Measurements from ENCODE around the gene MTG2. TPM values are rescaled to one million over a fixed set of nuclear protein-coding genes. Genes with fewer than 3 reads are reported as not detected.

The MTG2 gene
- total and polyA plus RNA-seq, 2 of the 4 experiments (the other 2 are of a cell fraction) = 11.5 to 25.2 TPM

- ATAC-seq (ENCODE audit: low read depth) (no peak), DNase-seq (no peak)
- Histone ChIP-seq H3K56ac (ENCODE audit: extremely low read depth, insufficient read depth, low read length) (no peak overlapping the region), H2BK20ac (ENCODE audit: low read depth, low read length) (no peak overlapping the region), H2BK15ac (ENCODE audit: low read depth, low read length) (no peak overlapping the region), H3K23ac (ENCODE audit: low read depth, low read length) (no peak overlapping the region), H2BK120ac (ENCODE audit: low read depth, low read length) (no peak overlapping the region), H2AFZ (replicated peaks; ENCODE audit: low read length, poor library complexity) (no peak overlapping the region), H3K4ac (ENCODE audit: low read depth, low read length) (no peak overlapping the region), H2AK9ac (replicated peaks; ENCODE audit: low read depth, low read length, poor library complexity) (no peak overlapping the region), H3K4me2 (ENCODE audit: low read depth, low read length) (no peak overlapping the region), H3K9me3 (ENCODE audit: control insufficient read depth, insufficient read depth, low read length) (no peaks in the 10 kb centered on the region), H3K27me3 (ENCODE audit: control insufficient read depth, insufficient read depth, low read length) (no peaks in the 10 kb centered on the region), H3K9ac (ENCODE audit: low read depth, low read length) (no peak overlapping the region), H3K18ac (ENCODE audit: low read depth, low read length) (no peak overlapping the region), H2AK5ac (ENCODE audit: low read depth, low read length) (no peak overlapping the region), H4K91ac (ENCODE audit: insufficient read depth, low read depth, low read length) (no peak overlapping the region), H3K27ac (ENCODE audit: insufficient read depth, low read length) (no peak overlapping the region), H4K20me1 (ENCODE audit: insufficient read depth, low read length) (peaks cover 70% of the 10 kb centered on the region), H3K4me3 (ENCODE audit: insufficient read depth, low read depth, low read length) (no peak overlapping the region), H3K79me1 (ENCODE audit: low read depth in 1 of 2, low read length in 2 of 2) (peaks cover 9 to 75% of the 10 kb centered on the region in 2 experiments), H4K8ac (ENCODE audit: low read depth in 2 of 2, low read length in 2 of 2) (no peak overlapping the region), H3K14ac (replicated peaks; ENCODE audit: low read depth, low read length) (no peak overlapping the region), H4K5ac (ENCODE audit: low read depth, low read length) (no peak overlapping the region), H3K9me1 (ENCODE audit: insufficient read depth, low read length) (peaks cover 16% of the 10 kb centered on the region; the same call in 1 of the 2 replicates), H2BK5ac (ENCODE audit: low read depth, low read length, poor library complexity, severe bottlenecking) (no peak overlapping the region), H3K4me1 (ENCODE audit: control insufficient read depth, insufficient read depth, low read length) (peaks cover 7% of the 10 kb centered on the region), H3K36me3 (ENCODE audit: control insufficient read depth, insufficient read depth, low read length) (peaks cover 32% of the 10 kb centered on the region)
- in situ Hi-C loops (cut with MboI; ENCODE audit: low sequenced_read_pairs) = no loop called here
- dilution Hi-C loops (cut with HindIII; ENCODE audit: low sequenced_read_pairs, unreplicated experiment) = no loop called here
- 90% methylated on average over 4 of the region's 12 CpGs; no CpG with 5 or more reads in 1 of the 2 experiments for WGBS, 2 experiments (ENCODE audit: extremely low coverage in 2 of 2, insufficient read length in 1 of 2)
- intact Hi-C loops (cut with micrococcal nuclease) = no loop called here
- no peak for TF ChIP-seq FOS (IDR thresholded peaks at IDR 0.05; ENCODE audit: low read depth, low read length)
- TF ChIP-seq CEBPB (IDR thresholded peaks at IDR 0.05; ENCODE audit: low read depth, low read length) = no peak
- TF ChIP-seq SMC3 (IDR thresholded peaks at IDR 0.05; ENCODE audit: low read depth, low read length) = no peak
- TF ChIP-seq, protein P1, sequence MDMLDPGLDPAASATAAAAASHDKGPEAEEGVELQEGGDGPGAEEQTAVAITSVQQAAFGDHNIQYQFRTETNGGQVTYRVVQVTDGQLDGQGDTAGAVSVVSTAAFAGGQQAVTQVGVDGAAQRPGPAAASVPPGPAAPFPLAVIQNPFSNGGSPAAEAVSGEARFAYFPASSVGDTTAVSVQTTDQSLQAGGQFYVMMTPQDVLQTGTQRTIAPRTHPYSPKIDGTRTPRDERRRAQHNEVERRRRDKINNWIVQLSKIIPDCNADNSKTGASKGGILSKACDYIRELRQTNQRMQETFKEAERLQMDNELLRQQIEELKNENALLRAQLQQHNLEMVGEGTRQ (IDR thresholded peaks at IDR 0.05; ENCODE audit: low read depth, low read length) = no peak
- TF ChIP-seq MAZ (IDR thresholded peaks at IDR 0.05; ENCODE audit: borderline replicate concordance, low read depth, low read length) = no peak
- BruUV-seq (replicated peaks) = no TSS peak
- ChIA-PET POLR2A (ENCODE audit: unreplicated experiment) (no interaction called here), CTCF (no interaction called here)
Observed at GRCh38 chr20:62158088-62158400, 24.8 kb upstream of the MTG2 start.

All from IMR-90 (cell line).